Measurements from ENCODE around the gene FBXO11.

The FBXO11 gene

GRCh38 chr2:47771211-47771610 lies 135.1 kb downstream of the FBXO11 start:
- Mint-ChIP-seq H3K9me3 (ENCODE audit: low read depth) (no peaks in the 10 kb centered on the region), H3K27me3 (peaks cover 2% of the 10 kb centered on the region), H3K36me3 (peaks cover 3% of the 10 kb centered on the region), H3K4me1 (ENCODE audit: low read depth) (peaks cover 1% of the 10 kb centered on the region), H3K27ac (no peak overlapping the region), H3K4me3 (no peak overlapping the region)

GRCh38 chr2:47769318-47769717 lies 137.0 kb downstream of the FBXO11 start:
- Mint-ChIP-seq H3K4me1 (ENCODE audit: low read depth) (peaks cover 1% of the 10 kb centered on the region), H3K36me3 (peaks cover 3% of the 10 kb centered on the region), H3K9me3 (ENCODE audit: low read depth) (no peaks in the 10 kb centered on the region), H3K27ac (no peak overlapping the region), H3K4me3 (no peak overlapping the region), H3K27me3 (peaks cover 2% of the 10 kb centered on the region)

- Mint-ChIP-seq H3K9me3 (ENCODE audit: low read depth) (no peaks in the 10 kb centered on the region), H3K4me3 (no peak overlapping the region), H3K36me3 (peaks cover 3% of the 10 kb centered on the region), H3K4me1 (ENCODE audit: low read depth) (peaks cover 1% of the 10 kb centered on the region), H3K27me3 (peaks cover 2% of the 10 kb centered on the region), H3K27ac (no peak overlapping the region)
Measured at GRCh38 chr2:47767880-47768609, 138.3 kb downstream of the FBXO11 start.

- no peak overlapping the region for H3K4me3 Mint-ChIP-seq
- no peaks in the 10 kb centered on the region for H3K9me3 Mint-ChIP-seq (ENCODE audit: low read depth)
- H3K27ac Mint-ChIP-seq: no peak overlapping the region
- peaks cover 1% of the 10 kb centered on the region for H3K4me1 Mint-ChIP-seq (ENCODE audit: low read depth)
- H3K36me3 Mint-ChIP-seq: peaks cover 3% of the 10 kb centered on the region
- peaks cover 2% of the 10 kb centered on the region for H3K27me3 Mint-ChIP-seq
Measured at GRCh38 chr2:47767497-47767844, 138.8 kb downstream of the FBXO11 start.

- H3K4me3 Mint-ChIP-seq: no peak overlapping the region
- H3K36me3 Mint-ChIP-seq: no peaks in the 10 kb centered on the region
- no peaks in the 10 kb centered on the region for H3K9me3 Mint-ChIP-seq (ENCODE audit: low read depth)
- peaks cover 2% of the 10 kb centered on the region for H3K4me1 Mint-ChIP-seq (ENCODE audit: low read depth)
- no peaks in the 10 kb centered on the region for H3K27me3 Mint-ChIP-seq
- no peak overlapping the region for H3K27ac Mint-ChIP-seq
Measured at GRCh38 chr2:47751856-47752414, 154.4 kb downstream of the FBXO11 start.

- no peaks in the 10 kb centered on the region for H3K9me3 Mint-ChIP-seq (ENCODE audit: low read depth)
- peaks cover 2% of the 10 kb centered on the region for H3K4me1 Mint-ChIP-seq (ENCODE audit: low read depth)
- H3K36me3 Mint-ChIP-seq: no peaks in the 10 kb centered on the region
- H3K27ac Mint-ChIP-seq: no peak overlapping the region
- H3K27me3 Mint-ChIP-seq: peaks cover 3% of the 10 kb centered on the region
- no peak overlapping the region for H3K4me3 Mint-ChIP-seq
Measured at GRCh38 chr2:47747878-47748277, 158.4 kb downstream of the FBXO11 start.

GRCh38 chr2:47744074-47744473 lies 162.2 kb downstream of the FBXO11 start:
- Mint-ChIP-seq H3K9me3 (ENCODE audit: low read depth) (no peaks in the 10 kb centered on the region), H3K4me3 (no peak overlapping the region), H3K4me1 (ENCODE audit: low read depth) (no peaks in the 10 kb centered on the region), H3K27me3 (peaks cover 3% of the 10 kb centered on the region), H3K36me3 (no peaks in the 10 kb centered on the region), H3K27ac (no peak overlapping the region)

- H3K4me3 Mint-ChIP-seq: no peak overlapping the region
- no peaks in the 10 kb centered on the region for H3K9me3 Mint-ChIP-seq (ENCODE audit: low read depth)
- no peaks in the 10 kb centered on the region for H3K36me3 Mint-ChIP-seq
- H3K4me1 Mint-ChIP-seq (ENCODE audit: low read depth): no peaks in the 10 kb centered on the region
- H3K27ac Mint-ChIP-seq: no peak overlapping the region
- peaks cover 3% of the 10 kb centered on the region for H3K27me3 Mint-ChIP-seq
Measured at GRCh38 chr2:47741637-47742036, 164.7 kb downstream of the FBXO11 start.

- H3K36me3 Mint-ChIP-seq: no peaks in the 10 kb centered on the region
- H3K27ac Mint-ChIP-seq: no peak overlapping the region
- no peak overlapping the region for H3K4me3 Mint-ChIP-seq
- no peaks in the 10 kb centered on the region for H3K9me3 Mint-ChIP-seq (ENCODE audit: low read depth)
- no peaks in the 10 kb centered on the region for H3K4me1 Mint-ChIP-seq (ENCODE audit: low read depth)
- H3K27me3 Mint-ChIP-seq: peaks cover 3% of the 10 kb centered on the region
Measured at GRCh38 chr2:47741101-47741500, 165.2 kb downstream of the FBXO11 start.
